NCI-H2227 (cell line): Measurements from ENCODE around the gene RNASET2.

Source experiments
- DNase-seq: peaks from one replicate; lab custom pipeline; 2025; ENCODE audit not compliant: unreplicated experiment; lab: John Stamatoyannopoulos, UW

The RNASET2 gene

GRCh38 chr6:166970776-166971175 is 14.4 kb upstream of the RNASET2 start:
- no peak for DNase-seq

GRCh38 chr6:166970091-166970490 is 13.7 kb upstream of the RNASET2 start:
- no peak for DNase-seq

- DNase-seq, result no peak
Measured at GRCh38 chr6:166969390-166970002, 13.1 kb upstream of the RNASET2 start.

GRCh38 chr6:166966268-166966667 is 9.9 kb upstream of the RNASET2 start:
- DNase-seq, result no peak

- DNase-seq, result no peak
Measured at GRCh38 chr6:166960609-166960978, 4.2 kb upstream of the RNASET2 start.

GRCh38 chr6:166959911-166960608 is 3.7 kb upstream of the RNASET2 start:
- DNase-seq, result no peak

- no peak for DNase-seq
Measured at GRCh38 chr6:166958926-166959861, 2.8 kb upstream of the RNASET2 start.

GRCh38 chr6:166957805-166958076 is 1.4 kb upstream of the RNASET2 start:
- no peak for DNase-seq

GRCh38 chr6:166957087-166957804 is 896 bp upstream of the RNASET2 start:
- peak; percentile 26 for DNase-seq

- DNase-seq, result peak; percentile 58
Measured at GRCh38 chr6:166955865-166956443, 396 bp downstream of the RNASET2 start.

GRCh38 chr6:166955121-166955864 is 1.1 kb downstream of the RNASET2 start:
- DNase-seq, result peak; percentile 28

- no peak for DNase-seq
Measured at GRCh38 chr6:166954118-166954713, 2.1 kb downstream of the RNASET2 start.

- no peak for DNase-seq
Measured at GRCh38 chr6:166952567-166953486, 3.5 kb downstream of the RNASET2 start.

GRCh38 chr6:166952121-166952520 is 4.2 kb downstream of the RNASET2 start:
- DNase-seq, result no peak

GRCh38 chr6:166951670-166952060 is 4.7 kb downstream of the RNASET2 start:
- no peak for DNase-seq

- DNase-seq, result peak; percentile 44
Measured at GRCh38 chr6:166950892-166951669, 5.3 kb downstream of the RNASET2 start.

- DNase-seq, result no peak
Measured at GRCh38 chr6:166950443-166950821, 5.9 kb downstream of the RNASET2 start.
